Ectodermal cell (in vitro differentiated cells): ENCODE results near the gene PLSCR1.
"Not testable (repeated sequence)": the region's sequence is repeated elsewhere in the genome, so short reads cannot be mapped to it uniquely, and the experiment has no call there.

Experiments
- H3K27ac ChIP-seq: 2 replicates; pipeline ENCODE4 v1.7.0; 2013; ENCODE audit warnings: mild to moderate bottlenecking, low read depth, low read length; ENCODE audit not compliant: insufficient read depth, poor library complexity, severe bottlenecking
- H3K27me3 ChIP-seq: 2 replicates; pipeline ENCODE4 v1.7.0; 2013; ENCODE audit warnings: mild to moderate bottlenecking, low read length; ENCODE audit not compliant: insufficient read depth, control insufficient read depth, poor library complexity, severe bottlenecking
- H3K36me3 ChIP-seq: one replicate; pipeline ENCODE4 v1.7.0; 2013; ENCODE audit warnings: low read length; ENCODE audit not compliant: control insufficient read depth, insufficient read depth
- H3K4me1 ChIP-seq: one replicate; pipeline ENCODE4 v1.7.0; 2013; ENCODE audit warnings: low read length; ENCODE audit not compliant: control insufficient read depth, insufficient read depth
- H3K4me3 ChIP-seq: 2 replicates; pipeline ENCODE4 v1.7.0; 2013; ENCODE audit warnings: low read depth, low read length, control low read depth; ENCODE audit not compliant: insufficient read depth
- H3K9me3 ChIP-seq: 2 replicates; pipeline ENCODE4 v1.7.0; 2013; ENCODE audit warnings: mild to moderate bottlenecking, low read length, moderate library complexity; ENCODE audit not compliant: control insufficient read depth
- WGBS, 2 experiments: methylation state at CpG; one replicate each; pipeline ENCODE4 v1.1.7; 2013; ENCODE audit warnings: missing lambda C conversion rate in 2 of 2; 5-methylcytosine and 5-hydroxymethylcytosine counted together

The PLSCR1 gene

GRCh38 chr3:146539315-146539714 is 5.1 kb downstream of the PLSCR1 start:
- H3K4me1 ChIP-seq, result peaks cover 3% of the 10 kb centered on the region
- H3K27me3 ChIP-seq, result no peaks in the 10 kb centered on the region
- no peak overlapping the region for H3K4me3 ChIP-seq
- H3K36me3 ChIP-seq, result no peaks in the 10 kb centered on the region
- no peak overlapping the region for H3K27ac ChIP-seq
- no peaks in the 10 kb centered on the region for H3K9me3 ChIP-seq
- WGBS, 2 experiments, result 94 to 96% methylated on average over 3 of the region's 3 CpGs

GRCh38 chr3:146537603-146538002 is 6.8 kb downstream of the PLSCR1 start:
- Histone ChIP-seq H3K4me1 (peaks cover 3% of the 10 kb centered on the region), H3K9me3 (no peaks in the 10 kb centered on the region), H3K4me3 (no peak overlapping the region), H3K27me3 (no peaks in the 10 kb centered on the region), H3K36me3 (no peaks in the 10 kb centered on the region), H3K27ac (no peak overlapping the region)
- WGBS, 2 experiments, result 96 to 98% methylated on average over 3 of the region's 3 CpGs

- no peaks in the 10 kb centered on the region for H3K9me3 ChIP-seq
- no peaks in the 10 kb centered on the region for H3K36me3 ChIP-seq
- no peaks in the 10 kb centered on the region for H3K27me3 ChIP-seq
- H3K4me3 ChIP-seq, result no peak overlapping the region
- H3K27ac ChIP-seq, result no peak overlapping the region
- H3K4me1 ChIP-seq, result peaks cover 3% of the 10 kb centered on the region
Observed at GRCh38 chr3:146536681-146537080, 7.7 kb downstream of the PLSCR1 start.

GRCh38 chr3:146532406-146532805 is 12.0 kb downstream of the PLSCR1 start:
- WGBS, 2 experiments, result 67 to 72% methylated on average over 2 of the region's 2 CpGs
- H3K9me3 ChIP-seq, result no peaks in the 10 kb centered on the region
- H3K27me3 ChIP-seq, result no peaks in the 10 kb centered on the region
- no peak overlapping the region for H3K4me3 ChIP-seq
- peaks cover 3% of the 10 kb centered on the region for H3K4me1 ChIP-seq
- H3K36me3 ChIP-seq, result no peaks in the 10 kb centered on the region
- H3K27ac ChIP-seq, result no peak overlapping the region

DNA sequence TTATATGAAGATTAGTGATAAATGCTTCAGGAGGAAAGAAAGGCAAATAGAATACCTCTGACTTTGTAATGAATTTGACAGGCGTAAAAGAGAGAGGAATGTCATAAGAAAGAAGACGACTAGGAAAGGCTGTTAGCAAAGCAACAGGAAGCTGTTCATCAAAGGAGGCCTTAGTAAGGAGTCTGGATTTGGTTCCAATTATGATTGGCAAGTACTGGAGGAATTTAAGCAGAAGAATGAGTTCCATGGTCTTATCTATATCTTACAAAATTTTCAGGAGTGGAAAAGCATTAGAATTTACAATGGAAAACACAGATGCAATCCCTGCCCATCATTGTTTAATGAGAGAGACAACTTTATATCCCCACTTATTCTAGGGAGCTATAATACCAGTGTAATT is 13.8 kb downstream of the PLSCR1 start:
- Histone ChIP-seq H3K27ac (no peak overlapping the region), H3K4me3 (no peak overlapping the region), H3K9me3 (no peaks in the 10 kb centered on the region), H3K36me3 (no peaks in the 10 kb centered on the region), H3K4me1 (no peaks in the 10 kb centered on the region), H3K27me3 (no peaks in the 10 kb centered on the region)
- 80% methylated on average over 2 of the region's 2 CpGs for WGBS, 2 experiments

DNA sequence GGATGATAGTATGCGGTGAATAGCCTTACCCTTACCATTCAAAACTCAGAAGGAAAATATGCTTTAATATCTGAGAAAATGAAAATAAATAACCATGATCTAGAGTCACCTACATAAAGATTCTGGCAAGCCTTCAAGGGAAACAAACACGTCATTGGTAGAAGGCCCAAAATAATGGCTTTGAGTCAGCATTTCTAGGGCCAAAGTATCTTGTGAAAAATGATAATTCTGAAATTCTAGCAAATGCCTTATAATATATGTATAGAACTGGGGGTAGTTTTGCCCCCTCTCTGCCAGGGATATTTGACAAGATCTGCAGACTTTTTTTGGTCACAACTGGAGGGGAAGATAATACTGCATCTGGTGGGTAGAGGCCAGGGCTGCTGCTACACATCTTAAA is 15.4 kb downstream of the PLSCR1 start:
- H3K4me3 ChIP-seq, result no peak overlapping the region
- no peaks in the 10 kb centered on the region for H3K4me1 ChIP-seq
- H3K27me3 ChIP-seq, result no peaks in the 10 kb centered on the region
- H3K36me3 ChIP-seq, result no peaks in the 10 kb centered on the region
- H3K27ac ChIP-seq, result no peak overlapping the region
- H3K9me3 ChIP-seq, result no peaks in the 10 kb centered on the region
- 93 to 100% methylated on average over 1 of the region's 2 CpGs for WGBS, 2 experiments

DNA sequence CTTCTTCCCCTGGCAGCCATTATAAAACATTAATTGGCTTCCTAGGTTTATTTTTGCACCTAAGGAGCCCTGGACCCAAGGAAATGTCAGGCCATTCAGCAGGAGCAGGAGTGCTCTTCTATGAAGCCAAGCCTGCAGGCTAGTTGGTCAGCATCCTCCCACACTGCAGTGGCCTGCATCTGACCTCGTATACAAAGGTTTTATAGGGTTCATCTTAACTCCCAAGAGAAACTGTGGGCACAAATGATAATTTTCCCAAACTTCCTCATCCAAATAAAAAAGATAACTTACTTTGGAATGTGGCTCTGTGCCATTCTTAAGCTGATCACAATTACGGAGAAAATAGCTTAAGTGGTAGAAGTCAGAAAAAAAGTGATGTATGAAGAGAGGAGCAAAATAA is 19.4 kb downstream of the PLSCR1 start:
- WGBS, 2 experiments, result 89 to 92% methylated on average over 2 of the region's 2 CpGs
- no peaks in the 10 kb centered on the region for H3K36me3 ChIP-seq
- H3K27me3 ChIP-seq, result no peaks in the 10 kb centered on the region
- H3K27ac ChIP-seq, result no peak overlapping the region
- no peaks in the 10 kb centered on the region for H3K4me1 ChIP-seq
- no peaks in the 10 kb centered on the region for H3K9me3 ChIP-seq
- no peak overlapping the region for H3K4me3 ChIP-seq

GRCh38 chr3:146523531-146523930 is 20.9 kb downstream of the PLSCR1 start:
- H3K4me1 ChIP-seq, result no peaks in the 10 kb centered on the region
- H3K27ac ChIP-seq, result no peak overlapping the region
- no peaks in the 10 kb centered on the region for H3K27me3 ChIP-seq
- no peaks in the 10 kb centered on the region for H3K9me3 ChIP-seq
- 79 to 81% methylated on average over 3 to 4 of the region's 4 CpGs for WGBS, 2 experiments
- no peaks in the 10 kb centered on the region for H3K36me3 ChIP-seq
- H3K4me3 ChIP-seq, result no peak overlapping the region

- not testable (repeated sequence) for H3K4me3 ChIP-seq, H3K9me3 ChIP-seq, H3K27me3 ChIP-seq, H3K27ac ChIP-seq, H3K36me3 ChIP-seq, H3K4me1 ChIP-seq
- 52 to 58% methylated on average over 16 to 17 of the region's 17 CpGs for WGBS, 2 experiments
Observed at GRCh38 chr3:146522174-146523158, 21.9 kb downstream of the PLSCR1 start.

- Histone ChIP-seq H3K36me3 (no peaks in the 10 kb centered on the region), H3K27ac (no peak overlapping the region), H3K27me3 (no peaks in the 10 kb centered on the region), H3K9me3 (no peaks in the 10 kb centered on the region), H3K4me1 (no peaks in the 10 kb centered on the region), H3K4me3 (no peak overlapping the region)
- WGBS, 2 experiments, result 96 to 100% methylated on average over 1 of the region's 1 CpG
Observed at GRCh38 chr3:146521394-146521793, 23.0 kb downstream of the PLSCR1 start.
